NT2/D1 (cell line): ENCODE results near the gene C2orf81.

ENCODE experiments used
- SUZ12 ChIP-seq: IDR thresholded peaks from 2 replicates; pipeline ENCODE4 v1.6.1; 2011; ENCODE audit not compliant: insufficient read length, insufficient read depth; ENCODE audit errors: extremely low read depth
- YY1 ChIP-seq: IDR thresholded peaks from 2 replicates; pipeline ENCODE4 v1.6.1; 2011; ENCODE audit not compliant: insufficient read length, insufficient read depth
- ZNF274 ChIP-seq: IDR thresholded peaks from 2 replicates; pipeline ENCODE4 v1.6.1; 2011; ENCODE audit warnings: mild to moderate bottlenecking, low read depth, low read length

DNA sequence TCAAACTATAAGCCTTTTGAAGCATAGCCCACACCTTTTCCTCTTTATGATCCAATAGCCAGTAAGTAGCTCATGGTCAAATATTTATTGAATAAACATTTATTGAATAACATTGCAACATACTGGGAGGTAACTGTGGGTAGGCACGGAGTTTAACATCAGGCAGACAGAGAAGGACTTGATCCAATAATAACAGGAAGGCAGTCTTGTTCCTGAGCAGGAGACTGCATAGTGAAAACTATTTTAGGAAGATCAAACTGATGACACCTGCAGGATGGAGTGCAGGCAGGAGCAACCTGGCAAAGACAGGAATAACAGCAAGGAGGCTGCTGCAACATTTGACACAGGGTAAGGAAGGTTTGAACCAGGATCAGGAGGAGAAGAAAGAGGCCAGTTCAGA lies 38.2 kb downstream of the C2orf81 start:
- TF ChIP-seq YY1 (no peak), SUZ12 (no peak), ZNF274 (no peak)
